ENCODE measurements around the gene NAA16. TPM values are rescaled to one million over a fixed set of nuclear protein-coding genes. Genes with fewer than 3 reads are reported as not detected.
"Not testable (repeated sequence)": the region's sequence is repeated elsewhere in the genome, so short reads cannot be mapped to it uniquely, and the experiment has no call there.

The NAA16 gene
- 6.4 and 12.0 TPM in 2 replicates for total RNA-seq (2014; rRNA removed; shearing (Covaris generic))

DNA sequence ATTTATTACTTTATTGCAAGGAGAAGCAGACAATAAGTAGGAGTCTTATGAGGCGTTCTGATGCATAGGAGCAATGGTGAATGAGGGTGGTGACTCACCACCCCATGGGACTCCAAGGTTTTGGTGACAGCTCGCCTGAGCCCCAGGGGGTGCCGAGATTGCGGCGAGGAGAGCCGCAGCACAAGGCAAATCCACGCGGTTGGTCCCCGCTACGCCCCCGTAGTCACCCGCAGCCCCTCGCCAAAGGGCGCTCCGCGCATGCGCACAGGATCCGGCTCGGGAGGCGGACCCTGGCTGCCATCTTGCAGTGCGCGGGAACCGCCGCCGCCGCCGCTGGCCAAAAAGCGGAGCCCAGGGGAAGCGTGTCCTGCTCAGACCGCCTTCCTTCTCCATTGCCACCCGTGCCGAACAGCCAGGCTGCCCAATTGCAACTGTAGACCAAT is at the start of gene NAA16:
NAA16 (plus strand) TSS at position 305 of the 443 bp plus-strand sequence. CDS start 262 bp downstream, outside the sequence.
- peak; percentile 92 for DNase-seq (ENCODE audit: low read depth)

DNA sequence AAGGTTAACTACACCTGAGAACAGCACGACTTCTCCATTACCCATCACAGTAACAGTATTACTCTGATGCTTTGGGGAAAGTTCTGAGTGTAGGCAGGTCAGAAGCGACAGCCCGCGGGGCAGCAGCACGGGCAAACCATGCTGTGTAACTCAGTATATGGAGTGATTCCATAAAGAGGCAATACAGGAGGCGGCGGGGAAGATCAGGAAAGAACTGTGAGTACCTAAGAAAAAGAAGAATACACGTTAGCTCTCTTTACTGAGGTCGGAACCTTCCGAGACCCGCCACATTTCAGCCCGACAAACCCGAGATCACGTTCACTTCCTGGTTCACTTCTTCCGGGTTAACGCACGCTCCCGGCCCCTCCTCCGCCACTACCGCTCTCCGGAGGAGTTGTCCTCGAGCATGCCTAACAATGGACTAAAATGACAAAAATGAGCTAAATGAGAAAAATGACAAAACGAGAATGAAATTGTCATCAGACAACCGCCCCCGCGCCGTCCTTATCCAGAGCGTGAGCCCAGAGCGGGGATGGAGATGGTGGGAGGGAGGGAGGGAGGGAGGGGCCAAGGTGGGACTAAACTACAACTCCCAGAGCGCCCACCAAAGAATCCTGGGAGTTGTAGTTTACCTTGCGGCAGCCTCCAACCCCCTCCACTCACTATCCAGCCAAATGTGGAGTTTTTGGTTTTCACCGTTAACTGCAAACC is 47.7 kb upstream of the NAA16 start, which contains the start of gene MTRF1:
MTRF1 (minus strand) TSS at position 316 of the 711 bp plus-strand sequence. CDS start 2,669 bp downstream, outside the sequence.
- peak; percentile 78 for DNase-seq (ENCODE audit: low read depth)

DNA sequence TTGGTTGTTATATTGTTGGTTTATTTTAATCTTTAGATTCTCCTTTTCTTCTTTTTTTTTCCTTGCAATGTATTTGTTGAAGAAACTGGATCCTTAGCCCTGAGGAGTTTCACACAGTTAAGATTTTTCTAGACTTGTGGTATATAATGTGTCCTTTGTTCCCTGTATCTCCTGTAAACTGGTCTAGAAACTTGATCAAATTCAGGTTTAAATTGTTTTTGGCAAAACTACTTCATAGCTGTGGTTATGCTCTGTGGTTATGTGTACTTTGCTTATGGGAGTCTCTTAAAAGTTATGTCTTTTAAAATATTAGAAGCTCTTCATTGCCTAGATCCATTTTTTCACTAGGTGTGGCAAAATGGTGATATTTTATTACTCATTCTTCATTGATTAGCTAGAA is 44.0 kb upstream of the NAA16 start:
- DNase-seq (ENCODE audit: low read depth) = peak; percentile 21

DNA sequence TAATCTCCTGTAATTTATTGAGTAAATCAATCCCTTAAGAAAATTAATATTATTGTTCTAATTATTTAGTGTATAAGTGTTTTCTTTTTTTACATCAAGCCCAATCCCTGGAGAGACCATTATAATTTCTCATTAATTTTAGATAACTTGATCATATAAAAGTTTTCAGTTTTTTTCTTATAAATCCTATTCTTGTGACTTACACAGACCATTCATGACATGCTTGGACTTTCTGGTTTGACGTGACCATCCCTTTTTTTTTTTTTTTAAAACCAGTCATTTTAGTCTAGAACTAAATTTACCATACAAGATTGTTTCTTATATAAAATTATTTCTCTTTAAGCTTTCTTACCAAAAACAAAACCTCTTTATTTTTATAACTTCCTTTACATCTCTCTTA is 42.3 kb upstream of the NAA16 start:
- peak; percentile 37 for DNase-seq (ENCODE audit: low read depth)

DNA sequence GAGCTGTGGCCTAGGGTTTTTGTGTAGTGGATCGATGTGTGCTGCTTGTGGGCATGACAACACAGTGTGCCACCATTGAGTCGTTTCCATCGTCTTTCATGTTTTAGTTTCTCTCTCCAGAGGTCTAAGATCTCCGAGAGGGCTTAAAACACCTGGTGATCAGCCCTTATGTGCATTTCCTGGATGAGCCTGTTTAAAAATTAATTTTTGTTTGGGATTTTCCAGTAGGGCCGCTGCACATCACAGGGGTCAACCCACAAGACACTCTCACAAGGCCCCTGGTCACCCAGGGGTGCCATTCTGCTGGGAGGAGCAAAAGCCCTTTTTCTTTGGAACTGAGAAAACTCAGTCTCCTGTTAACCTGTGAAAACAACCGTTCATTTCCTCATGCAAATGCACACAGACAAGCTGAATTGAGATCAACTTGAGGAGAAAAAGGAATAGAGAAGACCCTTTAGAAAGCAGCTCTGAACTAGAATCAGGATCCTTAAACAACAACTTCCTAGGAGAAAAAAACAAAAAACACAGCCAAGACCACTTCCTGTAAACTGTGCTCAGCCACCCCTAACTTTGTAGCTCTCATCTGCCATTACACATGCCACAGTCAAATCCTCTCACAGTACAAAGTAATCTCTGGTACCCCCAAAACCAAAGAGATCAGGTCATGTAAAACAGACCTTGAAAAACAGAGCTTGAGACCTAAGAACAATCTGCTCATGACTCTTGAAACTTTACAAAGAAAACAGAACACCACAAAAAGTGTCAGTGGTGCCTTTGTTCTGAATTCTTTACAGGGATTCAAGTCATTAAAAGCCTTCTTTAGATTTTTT is 39.4 kb upstream of the NAA16 start:
- no peak for DNase-seq (ENCODE audit: low read depth)

DNA sequence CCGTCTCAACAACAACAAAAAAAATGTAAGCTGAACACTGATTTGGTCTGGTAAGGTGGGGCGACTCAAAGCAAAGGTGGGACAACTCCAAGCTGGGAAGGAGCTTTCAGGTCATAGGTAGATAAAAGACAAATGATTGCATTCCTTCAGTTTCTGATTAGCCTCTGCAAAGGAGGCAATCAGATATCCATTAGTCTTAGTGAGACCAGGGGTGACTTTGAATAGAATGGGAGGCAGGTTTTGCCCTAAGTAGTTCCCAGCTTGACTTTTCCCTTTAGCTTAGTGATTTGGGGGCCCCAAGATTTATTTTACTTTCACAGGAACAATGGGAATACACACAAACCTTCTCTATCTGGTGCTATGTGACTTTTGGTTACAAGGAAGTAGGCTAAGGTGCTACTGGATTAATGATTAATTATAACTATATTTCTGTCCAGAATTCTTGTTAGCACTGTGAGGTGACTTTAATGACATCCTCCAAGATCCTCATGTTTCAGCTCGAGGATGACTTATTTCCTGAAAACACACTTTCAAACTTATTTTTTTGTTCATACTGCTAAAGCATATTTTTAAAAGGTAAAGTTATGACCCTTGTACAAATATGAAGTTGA is 37.1 kb upstream of the NAA16 start:
- no peak for DNase-seq (ENCODE audit: low read depth)

DNA sequence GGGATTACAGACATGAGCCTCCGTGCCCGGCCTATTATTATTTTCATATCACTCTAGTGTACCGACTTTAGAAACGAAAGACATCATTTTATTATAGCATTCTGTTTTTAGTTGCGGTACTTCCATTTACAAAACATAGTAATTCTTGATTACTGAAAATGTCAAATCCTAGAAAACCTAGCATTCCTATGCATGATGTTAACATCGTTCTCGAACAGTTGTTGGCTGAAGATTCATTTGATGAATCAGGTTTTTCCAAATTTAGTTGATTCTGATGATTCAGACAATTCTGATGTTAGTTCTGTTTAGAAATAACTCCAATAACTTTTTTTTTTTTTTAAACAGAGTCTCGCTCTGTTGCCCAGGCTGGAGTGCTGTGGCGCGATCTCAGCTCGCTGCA is 36.2 kb upstream of the NAA16 start:
- DNase-seq (ENCODE audit: low read depth) = no peak

DNA sequence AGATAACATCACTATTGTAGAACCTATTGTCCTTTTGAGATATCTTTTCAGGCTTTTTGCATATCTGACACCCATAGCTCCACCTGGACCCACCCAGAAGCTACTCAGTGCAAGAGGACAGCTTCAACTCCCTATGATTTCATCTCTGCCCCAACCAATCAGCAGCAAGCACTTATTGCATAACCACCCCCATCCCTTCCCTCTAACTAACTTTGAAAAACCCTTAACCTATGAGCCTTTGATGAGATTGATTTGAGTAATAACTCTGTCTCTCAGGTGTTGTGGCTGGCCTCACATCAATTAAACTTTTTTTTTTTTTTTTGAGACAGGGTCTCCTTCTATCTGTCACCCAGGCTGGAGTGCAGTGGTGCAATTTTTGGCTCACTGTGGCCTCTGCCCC is 34.2 kb upstream of the NAA16 start:
- DNase-seq (ENCODE audit: low read depth) = no peak

DNA sequence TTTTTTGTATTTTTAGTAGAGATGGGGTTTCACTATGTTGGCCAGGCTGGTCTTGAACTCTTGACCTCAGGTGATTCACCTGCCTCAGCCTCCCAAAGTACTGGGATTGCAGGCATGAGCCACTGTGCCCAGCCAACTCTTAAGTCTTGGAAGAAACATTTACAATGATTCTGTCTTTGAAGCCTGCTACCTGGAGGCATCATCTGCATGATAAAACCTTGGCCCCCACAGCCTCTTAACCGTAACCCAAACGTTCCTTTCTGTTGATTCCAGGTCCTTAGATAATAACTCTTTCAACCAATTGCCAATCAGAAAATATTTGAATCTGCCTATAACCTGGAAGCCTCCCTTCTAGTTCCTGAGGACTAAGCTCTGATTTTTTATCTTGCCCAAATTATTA is 31.9 kb upstream of the NAA16 start:
- DNase-seq (ENCODE audit: low read depth) = not testable (repeated sequence)

DNA sequence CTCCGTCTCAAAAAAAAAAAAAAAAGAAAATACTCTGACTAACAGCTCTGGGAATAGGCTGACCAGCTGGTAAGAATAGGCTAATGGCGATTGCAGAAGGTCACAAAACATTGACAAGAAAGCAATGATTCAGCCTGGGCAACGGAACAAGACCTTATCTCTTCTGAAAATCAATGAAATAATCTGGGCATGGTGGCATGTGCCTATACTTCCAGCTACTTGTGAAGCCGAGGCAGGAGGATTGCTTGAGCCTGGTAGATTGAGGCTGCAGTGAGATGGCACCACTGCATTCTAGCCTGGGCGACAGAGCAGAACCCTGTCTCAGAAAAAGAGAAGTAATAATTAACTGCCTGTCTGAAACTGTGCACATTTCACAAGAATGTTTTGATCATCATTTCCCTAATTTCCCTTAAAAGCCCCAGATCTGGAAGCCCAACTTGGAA is 28.9 kb upstream of the NAA16 start:
- DNase-seq (ENCODE audit: low read depth) = peak; percentile 7

DNA sequence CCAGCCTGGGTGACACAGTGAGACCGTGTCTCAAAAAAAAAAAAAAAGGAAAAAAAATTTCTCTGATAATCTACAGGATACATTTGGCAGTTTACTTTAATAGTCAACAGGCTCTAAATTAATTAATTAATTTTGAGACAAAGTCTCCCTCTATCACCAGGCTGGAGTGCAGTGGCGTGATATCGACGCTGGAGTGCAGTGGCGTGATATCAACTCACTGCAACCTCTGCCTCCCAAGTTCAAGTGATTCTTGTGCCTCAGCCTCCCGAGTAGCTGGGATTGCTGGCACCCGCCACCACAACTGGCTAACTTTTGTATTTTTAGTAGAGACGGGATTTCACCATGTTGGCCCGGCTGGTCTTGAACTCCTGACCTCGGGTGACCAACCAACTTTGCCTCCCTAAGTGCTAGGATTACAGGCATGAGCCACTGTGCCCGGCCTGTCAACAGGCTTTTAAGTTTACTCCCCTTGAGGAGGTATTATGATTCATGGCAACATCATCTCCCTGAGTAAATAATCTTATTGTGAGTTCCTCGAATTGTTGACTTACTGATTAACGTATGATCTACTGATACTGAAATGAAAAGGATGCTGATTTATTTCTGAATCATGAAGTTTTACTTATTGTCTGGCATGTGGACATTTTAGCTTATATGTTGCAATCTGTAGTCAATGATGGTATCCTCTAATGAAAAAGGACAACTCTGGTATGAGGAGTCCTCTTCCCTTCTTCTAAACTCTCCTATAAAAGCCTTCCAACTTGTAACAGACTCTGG is 26.4 kb upstream of the NAA16 start:
- peak; percentile 54 for DNase-seq (ENCODE audit: low read depth)

DNA sequence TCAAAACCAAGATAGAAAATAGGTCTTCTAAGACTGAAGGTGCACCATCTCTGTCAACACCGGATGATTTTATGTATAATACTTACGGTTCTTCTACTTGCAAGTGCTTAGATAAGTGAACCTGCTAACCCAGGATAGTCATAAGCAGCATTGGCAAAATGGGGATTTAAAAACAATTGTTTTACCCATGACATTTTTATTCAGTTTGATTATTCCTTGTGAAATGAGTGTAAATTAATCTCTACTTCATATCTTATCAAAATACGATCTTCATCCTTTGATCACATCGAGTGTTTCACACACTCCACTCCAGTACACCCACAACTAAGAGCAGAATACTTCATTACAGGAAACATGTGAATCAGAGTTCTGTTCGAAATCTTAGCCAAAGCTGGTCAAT is 24.7 kb upstream of the NAA16 start:
- DNase-seq (ENCODE audit: low read depth) = no peak

DNA sequence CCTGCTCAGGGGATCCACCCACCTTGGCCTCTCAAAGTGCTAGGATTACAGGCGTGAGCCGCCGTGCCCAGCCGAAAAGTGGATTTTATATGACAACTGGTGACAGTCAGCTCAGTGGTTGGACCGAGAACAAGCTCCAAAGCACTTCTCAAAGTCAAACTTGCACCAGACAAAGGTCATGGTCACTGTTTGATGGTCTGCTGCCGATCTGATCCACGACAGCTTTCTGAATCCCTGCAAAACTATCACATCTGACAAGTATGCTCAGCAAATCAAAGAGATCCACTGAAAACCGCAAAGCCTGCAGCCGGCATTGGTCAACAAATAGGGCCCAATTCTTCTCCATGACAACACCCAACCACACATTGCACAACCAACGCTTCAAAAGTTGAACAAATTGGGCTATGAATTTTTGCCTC is 21.6 kb upstream of the NAA16 start:
- no peak for DNase-seq (ENCODE audit: low read depth)

DNA sequence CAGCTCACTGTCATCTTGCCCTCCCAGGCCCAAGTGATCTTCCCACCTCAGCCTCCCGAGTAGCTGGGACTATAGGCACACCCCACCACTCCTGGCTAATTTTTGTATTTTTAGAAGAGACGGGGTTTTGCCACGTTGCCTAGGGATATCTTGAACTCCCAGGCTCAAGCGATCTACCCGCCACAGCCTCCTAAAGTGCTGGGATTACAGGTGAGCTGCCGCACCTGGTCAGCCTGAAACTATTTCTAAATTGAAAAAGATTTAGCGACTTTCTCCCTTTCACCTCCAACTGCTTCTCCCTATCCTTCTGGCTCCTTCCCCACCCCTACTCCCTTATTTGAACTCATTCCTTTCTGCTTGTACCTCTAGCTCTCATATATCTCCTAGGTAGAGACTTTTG is 19.8 kb upstream of the NAA16 start:
- no peak for DNase-seq (ENCODE audit: low read depth)

DNA sequence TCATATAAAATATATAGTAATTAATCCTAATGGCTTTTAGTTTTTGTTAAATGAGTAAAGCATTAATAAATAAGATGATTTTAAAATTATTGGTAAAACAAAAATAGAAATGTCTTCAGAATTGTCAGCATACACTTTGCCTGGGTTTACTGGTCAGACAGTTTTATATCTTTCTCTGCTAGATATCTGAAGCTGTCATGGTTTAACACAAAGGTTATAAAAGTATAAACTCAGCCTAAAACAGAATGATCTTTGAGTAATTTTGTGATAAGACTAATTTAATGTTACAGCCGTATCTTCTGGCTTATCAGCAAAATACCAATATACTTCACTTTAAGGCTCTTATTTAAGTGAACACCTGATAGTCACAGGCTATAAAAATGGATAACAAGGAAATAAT is 17.8 kb upstream of the NAA16 start:
- no peak for DNase-seq (ENCODE audit: low read depth)

DNA sequence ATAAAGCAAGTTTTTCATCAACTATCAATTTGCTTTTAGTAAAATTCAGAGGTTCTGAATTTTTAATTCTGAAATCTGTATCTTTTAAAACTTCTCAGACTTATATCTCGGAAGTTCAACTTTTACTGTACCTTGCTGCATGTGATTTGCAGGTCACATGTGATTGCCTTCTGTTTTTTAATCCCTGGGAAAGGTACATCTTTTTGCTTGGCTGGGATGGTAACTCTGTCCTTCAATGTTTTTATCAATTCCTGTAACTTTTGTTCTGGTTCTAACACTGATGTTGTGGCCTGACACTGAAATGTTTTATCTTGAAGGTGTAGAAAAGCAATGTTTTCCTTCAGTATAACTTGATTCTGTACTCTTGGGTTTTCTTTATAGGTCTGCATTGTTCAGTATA is 16.2 kb upstream of the NAA16 start:
- DNase-seq (ENCODE audit: low read depth) = no peak

DNA sequence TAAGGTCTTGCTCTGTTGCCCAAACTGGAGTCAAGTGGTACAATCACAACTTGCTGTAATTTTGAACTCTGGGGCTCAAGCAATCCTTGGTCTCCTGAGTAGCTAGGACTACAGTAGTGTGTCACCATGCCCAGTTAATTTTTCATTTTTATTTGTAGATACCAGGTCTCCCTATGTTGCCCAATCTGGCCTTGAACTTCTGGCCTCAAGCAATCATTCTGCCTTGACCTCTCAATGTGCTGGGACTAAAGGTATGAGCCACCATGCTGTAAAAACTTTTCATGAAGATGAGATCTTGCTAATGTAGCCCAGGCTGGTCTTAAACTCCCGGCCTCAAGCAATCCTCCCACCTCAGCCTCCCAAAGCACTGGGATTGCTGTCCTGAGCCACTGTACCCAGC is 15.1 kb upstream of the NAA16 start:
- DNase-seq (ENCODE audit: low read depth) = no peak

DNA sequence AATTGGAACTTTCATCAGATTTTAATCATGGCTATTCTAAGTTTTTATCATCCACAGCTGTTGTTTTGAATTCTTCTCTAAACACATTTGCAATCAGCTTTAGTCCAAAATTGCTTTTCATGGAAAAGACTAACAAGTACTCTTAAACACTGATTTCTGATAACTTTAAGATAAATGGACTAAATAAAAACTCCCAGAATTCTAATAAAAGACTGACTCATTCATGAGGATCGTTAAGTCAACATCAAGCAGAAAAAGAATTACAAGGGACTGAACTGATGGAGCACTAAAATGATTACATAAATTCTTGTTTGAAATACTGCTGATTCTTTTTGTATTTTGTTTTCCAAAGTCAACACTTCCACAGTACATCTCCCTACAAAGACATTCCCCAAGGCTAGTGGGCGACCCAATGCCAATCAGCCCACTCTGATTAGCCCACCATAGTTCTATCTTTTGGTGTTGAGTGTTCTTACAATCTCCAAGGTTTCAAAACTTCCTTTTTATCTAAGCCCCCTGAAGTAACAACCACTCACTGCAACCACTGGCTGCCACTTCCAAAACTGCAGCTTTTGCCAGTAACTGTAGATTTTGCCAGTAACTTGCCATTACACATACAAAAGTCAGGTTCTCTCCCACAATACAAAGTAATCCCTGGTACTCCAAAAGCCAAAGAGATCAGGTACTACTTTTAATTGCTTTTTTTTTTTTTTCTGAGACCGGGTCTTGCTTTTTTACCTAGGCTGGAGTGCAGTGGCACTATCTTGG is 14.0 kb upstream of the NAA16 start:
- no peak for DNase-seq (ENCODE audit: low read depth)

DNA sequence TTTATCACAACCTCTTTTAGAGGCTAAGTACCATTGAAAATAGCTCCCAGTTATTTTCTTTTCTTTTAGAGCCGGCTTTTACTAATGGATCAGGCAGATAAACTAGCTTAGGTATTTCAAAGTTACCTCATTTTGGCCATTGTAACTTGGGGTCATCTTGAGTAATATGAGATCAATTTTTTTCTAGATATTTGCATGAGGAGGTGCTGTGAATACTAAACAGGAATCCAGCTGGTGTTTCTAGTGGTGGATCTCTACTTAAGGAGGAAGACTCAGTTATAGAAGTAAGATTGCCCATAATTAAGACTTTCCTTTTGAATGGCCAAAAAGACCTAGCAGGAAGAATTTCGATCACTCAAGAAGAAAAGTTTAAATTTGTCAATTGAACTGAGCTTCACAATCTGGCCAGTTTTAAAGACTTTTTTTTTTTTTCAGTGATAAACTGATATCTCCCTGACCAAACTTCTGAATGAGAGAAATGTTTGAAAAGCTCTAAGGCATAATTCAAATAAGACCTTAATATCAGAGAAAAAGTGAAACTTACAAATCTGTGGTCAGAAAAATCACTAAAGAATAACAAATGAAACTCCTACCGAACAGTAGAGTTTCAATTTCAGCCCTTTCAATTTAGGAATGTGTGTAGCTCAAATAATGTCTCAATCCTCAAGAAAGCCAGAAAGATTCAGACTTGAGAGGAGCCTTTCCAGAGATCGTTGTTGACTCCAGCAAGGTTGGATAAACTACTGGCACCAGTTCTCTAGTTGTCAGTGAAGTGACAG is 11.6 kb upstream of the NAA16 start:
- no peak for DNase-seq (ENCODE audit: low read depth)

DNA sequence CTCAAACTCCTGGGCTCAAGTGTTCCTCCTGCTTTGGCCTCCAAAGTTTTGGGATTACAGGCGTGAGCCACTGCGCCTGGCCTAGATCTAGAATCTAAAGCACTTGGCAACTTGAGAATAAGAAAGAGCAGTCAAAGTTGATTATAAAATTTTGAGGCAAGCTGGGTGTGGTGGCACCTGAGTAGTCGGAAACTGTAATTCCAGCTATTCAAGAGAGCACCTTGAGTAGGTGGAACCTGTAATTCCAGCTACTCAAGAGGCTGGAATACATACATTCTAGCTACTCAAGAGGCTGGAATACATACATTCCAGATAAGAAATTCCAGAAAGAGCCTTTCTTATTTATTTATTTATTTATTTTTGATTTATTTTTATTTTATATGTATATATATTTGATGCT is 8.3 kb upstream of the NAA16 start:
- DNase-seq (ENCODE audit: low read depth) = no peak

Data from RPMI7951 (cell line).